ENCODE measurements around the gene PIM1.
"Not testable (repeated sequence)": the region's sequence is repeated elsewhere in the genome, so short reads cannot be mapped to it uniquely, and the experiment has no call there.

The PIM1 gene

DNA sequence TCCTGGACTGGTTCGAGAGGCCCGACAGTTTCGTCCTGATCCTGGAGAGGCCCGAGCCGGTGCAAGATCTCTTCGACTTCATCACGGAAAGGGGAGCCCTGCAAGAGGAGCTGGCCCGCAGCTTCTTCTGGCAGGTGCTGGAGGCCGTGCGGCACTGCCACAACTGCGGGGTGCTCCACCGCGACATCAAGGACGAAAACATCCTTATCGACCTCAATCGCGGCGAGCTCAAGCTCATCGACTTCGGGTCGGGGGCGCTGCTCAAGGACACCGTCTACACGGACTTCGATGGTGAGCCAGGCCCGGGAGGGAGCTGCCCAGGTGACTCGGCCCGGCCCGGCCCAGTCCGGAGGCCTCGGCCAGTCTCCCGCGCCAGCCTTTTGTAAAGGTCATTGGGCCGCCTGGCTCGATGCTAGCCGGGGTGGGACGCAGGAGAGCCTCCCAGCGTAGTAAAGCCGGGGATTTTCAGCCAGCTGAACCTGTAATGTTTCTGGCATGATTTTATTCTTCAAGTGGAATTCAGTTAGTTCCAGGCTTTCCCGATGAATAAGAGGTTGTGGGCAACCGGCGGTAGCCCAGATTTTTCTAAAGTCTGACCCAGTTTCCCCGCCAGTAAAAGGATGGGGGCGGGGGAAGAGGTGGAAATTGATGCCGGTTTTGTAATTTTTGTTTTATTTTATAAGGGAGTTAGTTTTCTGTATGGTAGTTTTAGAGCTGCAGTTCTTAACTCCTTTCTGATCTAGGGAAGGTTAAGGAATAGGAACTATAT is 1.4 kb downstream of the PIM1 start:
- no peak for DNase-seq (ENCODE audit: low read depth)

DNA sequence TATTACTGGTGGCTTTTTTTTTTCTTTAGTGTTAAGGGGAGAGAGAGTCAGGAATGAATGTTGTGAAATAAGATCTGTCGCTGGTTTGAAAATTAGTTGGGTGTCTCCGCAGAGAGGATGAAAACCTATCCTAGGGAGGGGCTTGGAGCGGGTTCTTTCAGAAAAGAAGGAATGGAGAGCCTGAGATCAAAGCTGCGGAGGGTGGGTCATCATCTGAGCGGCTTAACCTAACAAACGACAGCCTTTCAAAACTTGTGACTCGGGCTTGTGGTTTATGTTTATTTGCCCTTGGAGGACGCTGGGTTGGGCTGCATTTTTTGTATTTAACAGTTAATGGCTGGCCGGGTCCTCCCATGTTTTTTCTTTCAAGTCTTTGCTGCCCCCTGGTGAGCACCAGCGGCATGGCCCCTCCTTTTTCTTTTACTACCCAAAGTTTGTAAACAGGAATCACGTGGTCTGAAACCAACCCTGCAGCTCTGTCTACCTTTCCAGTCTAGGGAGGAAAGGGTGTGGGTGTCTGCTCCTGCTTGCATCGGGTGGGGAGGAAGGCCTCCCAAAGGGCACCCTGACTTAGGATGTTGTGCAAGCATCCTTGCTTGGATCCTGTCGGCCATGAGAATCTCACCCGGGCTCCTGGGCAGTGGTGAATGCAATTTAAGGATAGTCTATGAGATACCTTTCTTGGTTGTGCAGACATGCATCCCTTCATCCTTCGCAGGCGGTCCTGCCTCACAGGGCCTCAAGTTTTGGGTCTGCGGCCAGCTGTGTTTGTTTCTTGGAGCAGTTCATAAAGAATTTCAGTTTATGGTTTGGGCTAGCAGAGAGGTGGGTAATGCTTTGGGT is 2.2 kb downstream of the PIM1 start:
- peak; percentile 92 for DNase-seq (ENCODE audit: low read depth)

DNA sequence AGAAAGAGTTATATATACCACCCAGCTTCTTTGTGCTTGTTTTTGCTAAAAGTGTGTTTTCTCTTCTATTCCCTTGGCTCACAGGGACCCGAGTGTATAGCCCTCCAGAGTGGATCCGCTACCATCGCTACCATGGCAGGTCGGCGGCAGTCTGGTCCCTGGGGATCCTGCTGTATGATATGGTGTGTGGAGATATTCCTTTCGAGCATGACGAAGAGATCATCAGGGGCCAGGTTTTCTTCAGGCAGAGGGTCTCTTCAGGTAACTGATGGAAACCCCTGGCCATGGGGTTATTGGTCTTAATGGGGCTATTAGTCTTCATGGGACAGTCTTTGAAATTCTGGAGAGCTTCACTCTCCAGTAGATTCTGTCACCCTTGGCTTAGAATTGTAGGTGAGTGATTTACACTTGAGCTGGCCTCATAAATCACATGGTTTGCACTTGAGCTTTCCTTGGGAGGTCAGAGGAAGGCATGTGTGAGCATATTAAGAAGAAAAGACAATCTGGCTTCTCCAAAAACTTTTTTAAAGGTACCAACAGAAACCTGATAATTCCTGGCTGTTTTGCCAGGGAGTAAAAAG is 3.0 kb downstream of the PIM1 start:
- DNase-seq (ENCODE audit: low read depth) = no peak

DNA sequence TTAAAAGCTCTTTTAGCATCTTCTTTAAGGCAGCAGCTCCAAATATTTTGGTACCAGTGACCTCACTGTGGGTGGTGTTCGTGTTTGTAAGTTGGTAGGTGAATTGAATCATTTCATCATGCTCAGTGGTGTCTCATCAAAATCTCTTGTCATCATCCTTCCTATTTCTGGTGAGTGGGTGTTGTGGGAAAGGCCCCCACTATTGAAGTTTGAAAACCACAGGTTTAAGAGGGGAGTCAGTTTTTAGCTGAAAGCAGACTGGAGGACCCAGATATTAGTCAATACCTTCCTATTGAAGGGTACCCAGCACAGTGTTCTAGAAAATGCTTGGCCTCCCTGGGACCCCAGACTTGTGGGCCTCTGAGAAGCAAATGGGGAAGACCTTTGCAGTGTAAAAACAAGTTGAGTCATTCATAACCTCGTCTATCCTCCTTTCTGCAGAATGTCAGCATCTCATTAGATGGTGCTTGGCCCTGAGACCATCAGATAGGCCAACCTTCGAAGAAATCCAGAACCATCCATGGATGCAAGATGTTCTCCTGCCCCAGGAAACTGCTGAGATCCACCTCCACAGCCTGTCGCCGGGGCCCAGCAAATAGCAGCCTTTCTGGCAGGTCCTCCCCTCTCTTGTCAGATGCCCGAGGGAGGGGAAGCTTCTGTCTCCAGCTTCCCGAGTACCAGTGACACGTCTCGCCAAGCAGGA is 3.7 kb downstream of the PIM1 start:
- DNase-seq (ENCODE audit: low read depth) = no peak

DNA sequence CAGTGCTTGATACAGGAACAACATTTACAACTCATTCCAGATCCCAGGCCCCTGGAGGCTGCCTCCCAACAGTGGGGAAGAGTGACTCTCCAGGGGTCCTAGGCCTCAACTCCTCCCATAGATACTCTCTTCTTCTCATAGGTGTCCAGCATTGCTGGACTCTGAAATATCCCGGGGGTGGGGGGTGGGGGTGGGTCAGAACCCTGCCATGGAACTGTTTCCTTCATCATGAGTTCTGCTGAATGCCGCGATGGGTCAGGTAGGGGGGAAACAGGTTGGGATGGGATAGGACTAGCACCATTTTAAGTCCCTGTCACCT is 4.2 kb downstream of the PIM1 start:
- no peak for DNase-seq (ENCODE audit: low read depth)

DNA sequence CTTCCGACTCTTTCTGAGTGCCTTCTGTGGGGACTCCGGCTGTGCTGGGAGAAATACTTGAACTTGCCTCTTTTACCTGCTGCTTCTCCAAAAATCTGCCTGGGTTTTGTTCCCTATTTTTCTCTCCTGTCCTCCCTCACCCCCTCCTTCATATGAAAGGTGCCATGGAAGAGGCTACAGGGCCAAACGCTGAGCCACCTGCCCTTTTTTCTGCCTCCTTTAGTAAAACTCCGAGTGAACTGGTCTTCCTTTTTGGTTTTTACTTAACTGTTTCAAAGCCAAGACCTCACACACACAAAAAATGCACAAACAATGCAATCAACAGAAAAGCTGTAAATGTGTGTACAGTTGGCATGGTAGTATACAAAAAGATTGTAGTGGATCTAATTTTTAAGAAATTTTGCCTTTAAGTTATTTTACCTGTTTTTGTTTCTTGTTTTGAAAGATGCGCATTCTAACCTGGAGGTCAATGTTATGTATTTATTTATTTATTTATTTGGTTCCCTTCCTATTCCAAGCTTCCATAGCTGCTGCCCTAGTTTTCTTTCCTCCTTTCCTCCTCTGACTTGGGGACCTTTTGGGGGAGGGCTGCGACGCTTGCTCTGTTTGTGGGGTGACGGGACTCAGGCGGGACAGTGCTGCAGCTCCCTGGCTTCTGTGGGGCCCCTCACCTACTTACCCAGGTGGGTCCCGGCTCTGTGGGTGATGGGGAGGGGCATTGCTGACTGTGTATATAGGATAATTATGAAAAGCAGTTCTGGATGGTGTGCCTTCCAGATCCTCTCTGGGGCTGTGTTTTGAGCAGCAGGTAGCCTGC is 4.8 kb downstream of the PIM1 start:
- no peak for DNase-seq (ENCODE audit: low read depth)

DNA sequence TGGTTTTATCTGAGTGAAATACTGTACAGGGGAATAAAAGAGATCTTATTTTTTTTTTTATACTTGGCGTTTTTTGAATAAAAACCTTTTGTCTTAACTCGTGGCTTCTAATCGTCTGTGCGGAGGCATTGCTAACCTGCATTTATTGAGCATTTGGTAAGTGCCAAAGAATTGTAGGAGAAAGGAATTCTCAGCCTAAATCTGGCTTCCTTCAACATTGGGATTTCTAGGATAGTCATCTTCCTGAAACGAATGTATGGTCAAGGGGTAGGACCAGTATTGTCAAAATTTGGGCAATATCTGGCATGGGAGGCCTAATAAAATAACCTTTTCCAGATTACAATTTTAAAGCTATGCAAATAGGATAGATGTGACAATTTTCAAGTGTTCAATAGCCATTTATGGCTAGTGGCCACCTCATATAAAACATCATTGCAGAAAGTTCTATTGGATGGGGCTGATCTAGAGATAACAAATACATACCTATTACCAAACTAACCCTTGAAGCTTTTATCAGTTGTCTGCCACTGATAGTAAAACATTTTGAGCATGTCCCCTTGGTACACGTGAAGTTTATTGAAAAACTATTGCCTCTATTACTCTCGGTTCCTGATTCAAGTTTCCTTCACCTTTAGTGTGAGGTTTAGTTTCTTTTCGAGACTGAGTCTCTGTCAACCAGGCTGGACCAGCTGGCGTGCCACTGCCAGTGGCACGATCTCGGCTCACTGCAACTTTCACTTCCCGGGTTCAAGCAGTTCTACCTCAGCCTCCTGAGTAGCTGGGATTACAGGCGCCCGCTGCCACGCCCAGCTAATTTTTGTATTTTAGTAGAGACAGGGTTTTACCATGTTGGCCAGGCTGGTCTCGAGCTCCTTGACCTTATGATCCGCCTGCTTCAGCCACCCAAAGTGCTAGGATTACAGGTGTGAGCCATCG is 5.6 kb downstream of the PIM1 start:
- no peak for DNase-seq (ENCODE audit: low read depth)

DNA sequence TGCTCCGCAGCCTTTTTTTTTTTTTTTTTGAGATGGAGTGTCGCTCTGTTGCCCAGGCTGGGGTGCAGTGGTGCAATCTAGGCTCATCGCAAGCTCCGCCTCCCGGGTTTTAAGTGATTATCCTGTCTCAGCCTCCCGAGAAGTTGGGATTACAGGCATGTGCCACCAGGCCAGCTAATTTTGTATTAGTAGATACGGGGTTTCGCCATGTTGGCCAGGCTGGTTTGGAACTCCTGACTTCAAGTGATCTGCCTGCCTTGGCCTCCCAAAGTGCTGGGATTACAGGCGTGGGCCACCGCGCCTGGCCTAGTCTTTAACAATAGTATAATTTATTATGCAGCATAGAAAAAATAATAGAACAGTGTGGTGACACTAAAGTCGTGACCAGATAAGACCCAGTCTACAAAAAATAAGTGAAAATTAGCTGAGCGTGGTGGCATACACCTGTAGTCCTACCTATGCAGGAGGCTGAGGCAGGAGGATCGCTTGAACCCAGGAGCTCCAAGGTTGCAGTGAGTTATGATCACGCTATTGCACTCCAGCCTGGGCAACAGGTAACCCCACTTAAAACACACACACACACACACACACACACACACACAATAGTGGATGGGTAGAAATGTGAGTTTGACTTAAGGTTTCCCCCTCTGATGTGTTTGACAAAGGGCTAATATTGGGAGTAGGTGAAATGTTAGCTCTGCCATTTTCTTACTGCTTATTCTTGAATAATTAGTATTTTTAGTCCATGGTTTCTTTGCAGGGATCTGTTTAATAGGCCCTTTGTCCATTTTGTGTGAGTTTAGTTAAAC is 6.5 kb downstream of the PIM1 start:
- no peak for DNase-seq (ENCODE audit: low read depth)

DNA sequence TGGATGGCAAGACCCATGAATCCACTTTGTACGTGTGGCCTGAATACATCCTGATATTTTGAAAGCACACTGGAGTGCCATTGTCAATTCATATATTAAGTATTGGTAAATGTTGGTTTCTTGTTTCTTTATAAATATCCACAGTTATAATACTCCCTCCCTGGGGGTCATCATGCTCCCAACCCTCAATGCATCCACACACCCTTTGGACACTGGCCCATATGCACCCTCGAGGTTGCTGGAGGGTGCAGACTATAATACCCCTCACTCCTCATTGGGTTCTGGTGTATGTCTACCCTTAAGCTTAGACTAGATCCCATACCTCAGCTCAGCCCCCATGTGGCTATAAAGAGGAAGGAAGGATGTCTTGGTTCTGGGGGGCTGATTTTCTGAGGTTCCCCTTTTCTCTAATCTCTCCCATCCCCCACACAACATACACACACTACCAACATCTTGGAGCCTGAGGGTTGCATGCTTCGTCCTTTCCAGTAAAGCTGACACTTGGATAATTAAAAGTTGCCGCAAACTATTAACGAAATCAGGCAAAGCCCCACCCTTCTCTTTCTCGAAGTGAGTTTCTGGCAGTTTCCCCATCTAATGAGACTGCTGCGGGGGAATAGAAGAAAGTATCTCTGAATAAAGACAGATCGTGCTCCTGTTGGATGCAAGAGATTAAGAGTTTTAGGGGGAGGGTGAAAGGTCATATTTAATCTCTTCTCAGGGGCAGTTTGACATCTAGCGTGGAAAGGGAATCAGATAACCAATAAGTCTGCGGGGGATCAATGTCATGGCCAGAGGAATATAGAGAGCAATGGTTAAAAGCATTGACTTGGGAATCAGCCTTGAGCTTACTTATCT is 7.4 kb downstream of the PIM1 start:
- no peak for DNase-seq (ENCODE audit: low read depth)

DNA sequence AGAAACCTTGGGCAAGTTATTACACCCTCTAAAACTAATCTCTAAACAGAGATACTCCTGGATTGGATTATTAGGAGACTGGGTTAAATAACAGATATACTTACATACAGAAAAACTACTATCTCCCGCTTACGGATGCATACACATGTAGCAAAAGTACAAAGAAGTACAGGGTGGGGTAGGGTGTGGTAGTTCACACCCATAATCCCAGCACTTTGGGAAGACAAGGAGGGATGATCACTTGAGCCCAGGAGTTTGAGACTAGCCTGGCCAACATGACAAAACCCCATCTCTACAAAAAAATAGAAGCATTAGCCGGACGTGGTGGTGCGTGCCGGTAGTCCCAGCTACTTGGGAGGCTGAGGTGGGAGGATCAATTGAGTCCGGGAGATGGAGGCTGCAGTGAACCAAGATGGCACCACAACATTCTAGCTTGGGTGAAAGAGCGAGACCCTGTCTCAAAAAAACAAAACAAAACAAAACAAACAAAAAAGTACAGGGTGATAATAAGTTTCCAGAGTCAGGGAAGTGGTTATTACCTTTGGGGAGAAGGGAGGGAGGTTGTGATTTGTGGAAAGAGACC is 8.1 kb downstream of the PIM1 start:
- DNase-seq (ENCODE audit: low read depth) = no peak

DNA sequence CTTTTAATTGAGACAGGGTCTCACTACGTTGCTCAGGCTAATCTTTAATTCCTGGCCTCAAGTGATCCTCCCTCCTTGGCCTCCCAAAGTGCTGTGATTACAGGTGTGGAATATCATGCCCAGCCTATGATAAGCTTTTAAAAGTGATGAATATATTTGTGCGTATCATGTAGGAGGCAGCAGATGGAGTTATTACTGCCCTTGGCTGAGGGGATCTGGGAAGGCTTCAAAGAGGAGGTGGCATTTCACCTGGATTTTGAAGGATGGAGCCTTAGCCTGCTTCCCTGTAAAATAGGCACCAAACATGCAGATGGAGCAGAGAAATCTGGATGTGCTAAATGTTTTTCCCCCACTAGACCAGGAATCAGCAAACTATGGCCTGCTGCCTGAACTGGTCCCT is 10.1 kb downstream of the PIM1 start:
- DNase-seq (ENCODE audit: low read depth) = no peak

DNA sequence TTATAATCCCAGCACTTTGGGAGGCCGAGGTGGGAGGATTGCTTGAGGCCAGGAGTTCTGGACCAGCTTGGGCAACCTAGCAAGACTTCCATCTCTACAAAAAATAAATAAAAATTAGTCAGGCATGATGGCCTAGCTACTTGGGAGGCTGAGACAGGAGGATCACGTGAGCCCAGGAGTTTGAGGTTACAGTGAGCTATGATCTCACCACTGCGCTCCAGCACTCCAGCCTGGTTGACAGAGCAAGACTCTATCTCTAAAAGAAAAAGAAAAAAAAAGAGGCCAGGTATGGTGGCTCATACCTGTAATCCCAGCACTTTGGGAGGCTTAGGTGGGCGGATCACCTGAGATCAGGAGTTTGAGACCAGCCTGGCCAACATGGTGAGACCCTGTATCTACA is 10.7 kb downstream of the PIM1 start:
- DNase-seq (ENCODE audit: low read depth) = not testable (repeated sequence)

DNA sequence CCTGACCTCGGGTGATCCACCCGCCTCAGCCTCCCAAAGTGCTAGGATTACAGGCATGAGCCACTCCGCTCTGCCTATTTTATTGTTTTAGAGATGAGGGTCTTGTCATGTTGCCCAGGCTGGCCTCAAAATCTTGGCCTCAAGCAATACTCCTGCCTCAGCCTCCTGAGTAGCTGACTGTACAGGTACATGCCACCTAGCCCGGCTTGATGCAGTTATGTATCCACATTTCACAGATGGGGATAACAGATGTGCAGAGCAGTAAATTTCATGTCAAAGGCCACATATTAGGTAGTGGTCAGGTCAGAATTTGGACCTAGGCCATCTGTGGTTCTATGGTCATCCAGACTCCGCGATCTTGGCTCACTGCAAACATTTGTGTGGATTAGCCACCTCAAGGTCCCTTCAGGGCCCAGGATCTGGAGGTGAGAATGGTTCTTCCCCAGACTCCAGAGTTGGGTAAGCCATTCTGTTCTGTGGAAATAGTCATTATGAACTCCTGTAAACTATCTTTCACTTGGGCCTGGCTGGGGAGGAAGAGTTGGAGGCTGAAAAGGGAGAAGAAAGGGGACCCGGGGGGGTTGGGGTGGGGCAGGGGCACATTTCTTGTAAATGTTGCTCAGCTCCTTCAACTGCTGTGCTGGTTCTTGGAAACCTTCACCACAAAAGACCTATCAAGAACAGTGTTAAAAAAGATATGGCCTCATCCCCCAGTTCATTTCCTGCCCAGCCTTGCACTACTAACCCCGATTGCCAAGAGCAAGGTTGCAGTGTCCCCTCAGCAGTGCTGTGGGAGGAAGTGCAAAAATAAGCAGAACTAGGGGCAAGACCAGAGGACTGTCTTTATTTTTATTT is 13.0 kb downstream of the PIM1 start:
- no peak for DNase-seq (ENCODE audit: low read depth)

DNA sequence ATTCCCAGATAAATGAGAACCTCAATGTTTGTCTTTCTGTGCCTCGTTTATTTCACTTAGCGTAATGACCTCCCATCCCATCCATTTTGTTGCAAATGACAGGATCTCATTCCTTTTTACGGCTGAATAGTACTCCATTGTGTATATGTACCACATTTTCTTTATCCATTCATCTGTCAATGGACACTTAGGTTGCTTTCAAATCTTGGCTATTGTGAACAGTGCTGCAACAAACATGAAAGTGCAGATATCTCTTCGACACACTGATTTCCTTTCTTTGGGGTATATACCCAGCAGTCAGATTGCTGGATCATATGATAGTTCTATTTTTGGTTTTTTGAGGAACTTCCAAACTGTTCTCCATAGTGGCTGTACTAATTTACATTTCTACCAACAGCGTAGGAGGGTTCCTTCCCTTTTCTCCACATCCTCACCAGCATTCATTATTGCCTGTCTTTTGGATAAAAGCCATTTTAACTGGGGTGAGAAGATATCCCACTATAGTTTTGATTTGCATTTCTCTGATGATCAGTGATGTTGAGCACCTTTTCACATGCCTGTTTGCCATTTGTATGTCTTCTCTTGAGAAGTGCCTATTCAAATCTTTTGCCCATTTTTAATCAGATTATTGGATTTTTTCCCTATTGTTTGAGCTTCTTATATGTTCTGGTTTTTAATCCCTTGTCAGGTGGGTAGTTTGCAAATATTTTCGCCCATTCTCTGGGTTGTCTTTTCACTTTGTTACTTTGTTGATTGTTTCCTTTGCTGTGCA is 16.2 kb downstream of the PIM1 start:
- DNase-seq (ENCODE audit: low read depth) = not testable (repeated sequence)

DNA sequence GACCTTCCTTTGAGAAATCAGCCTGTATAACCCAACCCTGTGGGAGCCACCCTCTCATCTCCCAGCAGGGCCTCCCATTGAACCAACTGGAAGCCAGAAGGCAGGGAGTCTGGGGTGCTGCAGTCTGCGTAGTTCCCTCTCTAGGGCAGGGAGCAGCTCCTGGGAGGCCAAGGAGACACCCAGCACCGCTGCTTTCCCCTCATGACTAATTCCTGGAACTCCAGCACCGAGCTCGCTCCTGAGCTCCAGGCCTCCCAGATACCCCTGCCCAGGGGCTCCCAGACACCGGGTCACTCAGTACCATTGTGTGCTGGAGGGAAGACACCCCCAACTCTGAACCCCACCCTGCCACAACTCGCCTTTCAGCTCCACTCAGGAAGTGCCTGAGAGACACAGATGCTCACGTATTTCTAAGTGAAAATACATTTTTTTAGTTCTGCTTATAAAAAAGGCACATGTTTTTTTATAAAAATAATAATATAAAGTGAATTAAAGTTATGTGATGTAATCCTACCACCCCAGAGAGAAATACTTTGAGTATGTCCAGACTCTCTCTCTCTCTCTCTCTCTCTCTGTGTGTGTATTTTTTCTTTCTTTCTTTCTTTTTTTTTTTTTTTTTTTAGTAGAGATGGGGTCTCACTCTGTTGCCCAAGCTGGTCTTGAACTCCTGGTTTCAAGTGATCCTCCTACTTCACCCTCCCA is 17.5 kb downstream of the PIM1 start:
- DNase-seq (ENCODE audit: low read depth) = no peak

DNA sequence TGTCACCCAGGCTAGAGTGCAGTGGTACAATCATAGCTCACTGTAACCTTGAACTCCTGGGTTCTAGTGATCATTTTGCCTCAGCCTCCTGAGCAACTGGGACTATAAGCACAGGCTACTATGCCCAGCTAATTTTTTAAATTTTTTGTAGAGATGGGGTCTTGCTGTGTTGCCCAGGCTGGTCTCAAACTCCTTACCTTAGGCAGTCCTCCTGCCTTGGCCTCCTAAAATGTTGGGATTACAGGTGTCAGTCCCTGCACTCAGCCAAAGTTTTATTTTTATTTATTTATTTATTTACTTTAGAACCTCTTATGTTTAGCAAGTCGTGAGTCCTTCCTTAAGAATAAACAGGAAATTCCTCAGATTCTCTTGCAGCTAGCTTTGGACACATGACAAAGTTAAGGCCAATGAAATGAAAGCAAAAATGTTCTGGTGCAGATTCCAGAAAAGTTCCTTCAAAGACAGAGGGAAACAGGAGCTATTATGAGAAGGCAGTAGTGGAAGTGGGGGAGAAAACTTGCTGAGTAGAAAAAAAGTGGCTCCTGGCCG is 19.1 kb downstream of the PIM1 start:
- DNase-seq (ENCODE audit: low read depth) = no peak

Data from HS-5 (cell line).